Stimulated activated CD8-positive, alpha-beta memory T cell treated with anti-CD3 and anti-CD28 coated beads, Interleukin-4, amount 100 ng/mL, for 4 hours (primary cell): ENCODE data around the gene SYTL5.

ENCODE experiments used
- DNase-seq, 2 donors: peaks; one replicate each; pipeline ENCODE4 v3.0.0-alpha.2; 2020; ENCODE audit warnings: low read depth in 2 of 2, low spot score in 1 of 2

Gene SYTL5

GRCh38 chrX:38087594-38087993, 81.2 kb downstream of the SYTL5 start:
- no peak for DNase-seq

- DNase-seq = no peak
Observed at GRCh38 chrX:38089173-38089982, 83.0 kb downstream of the SYTL5 start.

GRCh38 chrX:38095971-38096529, 89.7 kb downstream of the SYTL5 start:
- DNase-seq = no peak

- no peak for DNase-seq
Observed at GRCh38 chrX:38099688-38100087, 93.3 kb downstream of the SYTL5 start.

- DNase-seq = no peak
Observed at GRCh38 chrX:38102240-38102639, 95.9 kb downstream of the SYTL5 start.

GRCh38 chrX:38102875-38103274, 96.5 kb downstream of the SYTL5 start:
- no peak for DNase-seq

- no peak for DNase-seq
Observed at GRCh38 chrX:38103857-38104812, 97.8 kb downstream of the SYTL5 start.

- DNase-seq = no peak
Observed at GRCh38 chrX:38105216-38105725, 98.9 kb downstream of the SYTL5 start.

GRCh38 chrX:38106991-38107655, 100.8 kb downstream of the SYTL5 start:
- no peak for DNase-seq

GRCh38 chrX:38108364-38108763, 102.0 kb downstream of the SYTL5 start:
- DNase-seq = no peak

GRCh38 chrX:38109042-38109898, 102.9 kb downstream of the SYTL5 start:
- no peak for DNase-seq

GRCh38 chrX:38110231-38110630, 103.9 kb downstream of the SYTL5 start:
- no peak for DNase-seq

GRCh38 chrX:38111196-38111595, 104.8 kb downstream of the SYTL5 start:
- DNase-seq = no peak

GRCh38 chrX:38112566-38112965, 106.2 kb downstream of the SYTL5 start:
- DNase-seq = no peak

- DNase-seq = no peak
Observed at GRCh38 chrX:38116706-38117105, 110.4 kb downstream of the SYTL5 start.

- no peak for DNase-seq
Observed at GRCh38 chrX:38117485-38117884, 111.1 kb downstream of the SYTL5 start.

GRCh38 chrX:38124000-38124399, 117.6 kb downstream of the SYTL5 start:
- DNase-seq = no peak

- no peak for DNase-seq
Observed at GRCh38 chrX:38126179-38126578, 119.8 kb downstream of the SYTL5 start.

GRCh38 chrX:38127961-38128360, 121.6 kb downstream of the SYTL5 start:
- DNase-seq = no peak

- no peak for DNase-seq
Observed at GRCh38 chrX:38129366-38129765, 123.0 kb downstream of the SYTL5 start.
